Right ventricle myocardium inferior (tissue), 1 donor: ENCODE measurements around the gene TRPM7. TPM values are rescaled to one million over a fixed set of nuclear protein-coding genes. Genes with fewer than 3 reads are reported as not detected.
"Not testable (repeated sequence)": the region's sequence is repeated elsewhere in the genome, so short reads cannot be mapped to it uniquely, and the experiment has no call there.

Experiments
- ATAC-seq: fragments of 200-7000 bp; cut with Tn5 transposase; one replicate; pipeline ENCODE4 v1.9.1; 2020; ENCODE audit warnings: mild to moderate bottlenecking, moderate library complexity
- DNase-seq: peaks from one replicate; pipeline ENCODE4 v3.0.0; 2021; ENCODE audit errors: missing footprints
- intact Hi-C: fragments of 100-400 bp; cut with DNase I; formaldehyde crosslinking; loops from one replicate; pipeline ENCODE4 v1.11.0; 2022
- total RNA-seq: library from RNA; stranded (reverse); fragmentation: NEBNext Ultra II Directional; extraction: Animal tissue kit (Norgen Biotek cat#: 25700); gene quantifications from one replicate; pipeline ENCODE4 v1.2.1, GENCODE V29; 2021
- donor health status: DM: no; HTN: yes; CAD: no; lungs with severe emphysema.

The TRPM7 gene
- total RNA-seq, 1 donor from 2014 or later, result 28.5 TPM

DNA sequence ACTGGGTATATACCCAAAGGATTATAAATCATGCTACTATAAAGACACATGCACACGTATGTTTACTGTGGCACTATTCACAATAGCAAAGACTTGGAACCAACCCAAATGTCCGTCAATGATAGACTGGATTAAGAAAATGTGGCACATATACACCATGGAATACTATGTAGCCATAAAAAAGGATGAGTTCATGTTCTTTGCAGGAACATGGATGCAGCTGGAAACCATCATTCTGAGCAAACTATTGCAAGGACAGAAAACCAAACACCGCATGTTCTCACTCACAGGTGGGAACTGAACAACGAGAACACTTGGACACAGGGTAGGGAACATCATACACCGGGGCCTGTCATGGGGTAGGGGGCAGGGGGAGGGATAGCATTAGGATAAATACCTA lies 84.6 kb downstream of the TRPM7 start:
- ATAC-seq, intact Hi-C loops, DNase-seq: not testable (repeated sequence)

- no peak for ATAC-seq
- no peak for DNase-seq
- intact Hi-C loops, result loop anchor here (10.0 kb wide), 1 partner anchor 50 kb away; no protein-coding TSS in a partner anchor
Observed at GRCh38 chr15:50594311-50594710, 92.3 kb downstream of the TRPM7 start.

DNA sequence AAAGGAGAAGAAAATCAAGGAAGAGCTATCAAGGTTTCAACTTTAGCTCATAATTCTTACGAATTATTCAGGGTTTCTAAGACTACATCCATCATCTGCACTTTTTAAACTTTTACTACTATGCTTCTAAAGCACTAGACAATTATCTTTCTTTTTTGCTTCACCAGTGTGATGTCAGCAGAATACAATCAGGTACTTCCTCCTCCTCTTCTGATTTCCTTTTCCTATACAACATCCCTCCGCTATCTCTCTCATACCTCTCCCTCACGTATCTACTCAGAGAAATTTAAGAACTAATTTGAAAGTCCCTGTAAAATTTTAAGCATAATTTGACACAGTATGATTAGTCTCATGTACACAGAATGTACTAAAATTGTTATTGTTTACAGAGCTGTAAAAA lies 92.8 kb downstream of the TRPM7 start:
- intact Hi-C loops, result loop anchor here (10.0 kb wide), 1 partner anchor 51 kb away; no protein-coding TSS in a partner anchor
- no peak for ATAC-seq

GRCh38 chr15:50590288-50590687 lies 96.3 kb downstream of the TRPM7 start:
- DNase-seq (no peak), ATAC-seq (no peak)
- intact Hi-C loops, result loop anchor here (10.0 kb wide), 1 partner anchor 55 kb away; no protein-coding TSS in a partner anchor

More for the DNA sequence above, 92.8 kb downstream of the TRPM7 start:
- DNase-seq, result no peak

DNA sequence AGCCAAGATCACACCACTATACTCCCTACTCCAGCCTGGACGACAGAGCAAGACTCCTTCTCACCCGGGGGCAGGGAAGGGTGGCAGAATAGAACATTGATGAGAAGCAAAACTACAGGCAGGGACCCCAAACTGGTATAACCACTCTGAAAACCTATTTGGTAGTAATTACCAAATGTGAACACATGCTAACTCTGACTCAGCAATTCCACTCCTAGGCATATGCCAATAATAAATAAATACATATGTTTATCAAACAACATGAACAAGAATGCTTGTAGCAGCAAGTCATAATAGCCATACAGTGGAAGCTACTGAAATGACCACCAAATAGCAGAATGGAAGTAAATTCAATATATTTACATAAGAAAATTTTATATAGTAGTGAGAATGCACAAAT lies 109.1 kb downstream of the TRPM7 start:
- ATAC-seq (no peak), DNase-seq (no peak)
- intact Hi-C loops, result no loop called here

DNA sequence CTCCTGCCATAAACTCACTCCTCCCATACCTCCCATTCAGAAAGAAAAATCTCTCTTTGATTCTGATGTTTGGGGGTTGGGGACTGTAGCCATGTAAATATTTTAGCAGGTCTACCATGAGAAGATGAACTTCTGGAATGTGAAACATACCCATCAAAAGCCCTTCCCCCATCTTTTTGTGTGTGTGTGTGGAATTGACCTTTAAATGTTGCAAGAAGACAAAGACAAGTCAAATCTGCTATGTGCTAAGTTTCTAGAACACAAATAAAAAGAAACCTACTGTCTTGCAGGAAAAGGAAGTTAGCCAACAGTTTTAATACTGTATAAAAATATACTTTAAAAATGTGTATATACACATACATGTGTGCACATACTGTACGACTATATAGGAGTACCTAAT lies 110.4 kb downstream of the TRPM7 start:
- intact Hi-C loops, result no loop called here
- ATAC-seq, result no peak
- DNase-seq, result no peak

DNA sequence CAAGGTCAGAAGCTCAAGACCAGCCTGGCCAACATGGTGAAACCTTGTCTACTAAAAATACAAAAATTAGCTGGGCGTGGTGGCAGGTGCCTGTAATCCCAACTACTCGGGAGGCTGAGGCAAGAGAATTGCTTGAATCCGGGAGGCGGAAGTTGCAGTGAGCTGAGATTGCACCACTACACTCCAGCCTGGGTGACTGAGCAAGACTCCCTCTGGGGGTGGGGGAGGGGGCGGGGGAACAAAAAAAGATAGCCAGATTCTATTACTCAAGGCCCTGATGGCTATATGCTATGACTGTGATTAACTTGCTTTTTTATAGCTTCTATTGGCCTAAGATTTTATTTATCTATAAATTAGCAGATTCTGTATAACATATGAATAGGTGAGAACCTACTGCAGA lies 112.8 kb downstream of the TRPM7 start:
- intact Hi-C loops, ATAC-seq: not testable (repeated sequence)
- DNase-seq, result peak; percentile 76

GRCh38 chr15:50563756-50564155 lies 122.8 kb downstream of the TRPM7 start:
- intact Hi-C loops, result no loop called here
- no peak for ATAC-seq
- no peak for DNase-seq

GRCh38 chr15:50562735-50563640 lies 123.6 kb downstream of the TRPM7 start:
- DNase-seq (no peak), ATAC-seq (no peak)
- intact Hi-C loops, result no loop called here

DNA sequence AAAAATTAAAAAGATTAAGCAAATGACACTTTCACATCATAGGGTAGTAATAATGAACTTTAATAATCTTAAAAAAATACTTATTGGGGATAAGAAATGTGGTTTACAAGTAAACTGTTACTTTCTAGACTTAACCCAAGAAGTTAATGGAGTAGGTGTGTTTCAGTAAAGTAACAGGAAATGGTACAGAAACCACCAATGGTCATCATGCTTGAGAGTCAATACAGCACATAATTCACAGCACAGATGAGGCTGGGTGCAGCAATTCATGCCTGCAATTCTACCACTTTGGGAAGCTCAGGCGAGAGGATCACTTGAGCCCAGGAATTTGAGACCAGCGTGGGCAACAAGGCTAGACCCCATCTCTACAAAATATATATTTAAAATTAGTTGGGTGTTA lies 128.6 kb downstream of the TRPM7 start:
- ATAC-seq, result no peak
- intact Hi-C loops, result no loop called here
- DNase-seq, result no peak

DNA sequence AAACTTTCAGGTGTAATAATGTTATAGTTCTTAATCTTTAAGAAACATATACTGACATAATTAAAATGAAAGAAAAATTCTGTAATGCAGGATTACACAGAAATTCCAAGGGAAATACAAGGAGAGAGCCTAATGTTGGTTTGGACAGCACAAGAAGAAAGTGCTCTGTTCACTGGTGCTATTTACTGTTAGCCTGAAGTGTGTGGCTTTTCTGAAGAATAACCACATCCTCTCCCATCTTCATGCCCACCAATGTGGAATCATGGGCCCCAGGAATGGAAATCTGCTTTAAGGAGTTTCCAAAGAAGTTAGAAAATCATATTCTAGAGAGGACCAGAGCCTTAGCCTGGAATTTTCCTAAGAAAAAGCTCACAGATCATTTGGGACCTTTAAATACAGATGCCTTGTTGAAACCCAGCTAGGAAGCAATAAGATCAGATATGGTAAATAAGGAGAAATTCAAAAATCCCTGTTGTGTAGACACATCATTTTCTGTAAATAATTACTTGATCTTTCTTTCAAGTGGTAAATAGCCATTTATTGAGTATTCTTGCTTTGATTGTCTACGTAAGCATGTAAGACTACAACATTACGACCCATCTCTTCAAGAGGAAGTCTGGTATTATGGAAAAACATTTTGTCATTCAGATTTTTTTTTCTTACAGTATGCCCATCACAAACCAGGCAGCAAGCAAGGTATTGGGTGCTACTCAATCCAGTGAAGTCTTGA lies 129.8 kb downstream of the TRPM7 start:
- ATAC-seq, result no peak
- DNase-seq, result no peak
- intact Hi-C loops, result no loop called here

DNA sequence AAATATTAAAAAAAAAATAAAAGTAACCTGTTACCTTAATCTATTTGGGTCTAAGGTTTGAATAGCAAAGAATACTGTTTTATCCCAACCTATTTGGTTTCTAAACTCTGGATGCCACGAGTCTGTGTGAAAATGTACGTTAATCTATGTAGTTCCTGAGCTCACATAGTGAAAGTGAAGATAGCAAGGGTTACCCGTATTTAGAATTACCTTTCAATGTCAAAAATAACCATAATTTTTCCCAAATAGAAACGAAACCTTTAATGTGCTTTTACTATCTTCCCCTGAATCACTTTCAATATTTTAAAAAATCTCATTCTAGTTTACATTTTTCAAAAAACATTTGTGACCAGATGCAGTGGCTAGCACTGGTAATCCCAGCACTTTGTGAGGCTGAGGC lies 134.4 kb downstream of the TRPM7 start:
- ATAC-seq, result no peak
- intact Hi-C loops, result no loop called here
- no peak for DNase-seq

- DNase-seq (no peak), ATAC-seq (no peak)
- intact Hi-C loops, result no loop called here
Observed at GRCh38 chr15:50549326-50549725, 137.3 kb downstream of the TRPM7 start.

GRCh38 chr15:50546566-50546965 lies 140.0 kb downstream of the TRPM7 start, which contains the start of gene USP50:
Gene USP50 (minus strand): TSS chr15:50546666. CDS start chr15:50546525, 141 bp downstream.
- ATAC-seq (no peak), DNase-seq (no peak)
- intact Hi-C loops, result no loop called here

DNA sequence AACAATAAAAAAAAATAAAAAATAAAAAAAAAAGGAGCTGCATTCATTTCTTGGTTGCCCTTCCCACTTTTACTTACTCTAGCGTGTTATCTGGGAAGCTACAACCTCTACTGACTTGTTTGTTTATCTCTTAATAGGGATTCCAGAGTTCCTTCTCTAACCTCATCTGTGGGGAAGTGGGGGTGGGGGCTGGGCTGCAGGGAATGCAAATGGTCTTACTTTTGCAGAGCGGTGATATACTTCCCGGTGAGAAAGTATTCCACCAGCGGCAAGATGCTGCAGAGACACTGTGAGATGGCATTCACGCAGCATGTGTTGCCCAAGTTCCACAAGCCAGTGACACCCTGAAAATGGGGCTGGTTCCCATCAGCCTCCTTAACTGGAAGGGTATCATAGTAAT lies 142.2 kb downstream of the TRPM7 start:
- intact Hi-C loops, result no loop called here
- DNase-seq, result no peak
- ATAC-seq, result no peak

- DNase-seq (no peak), ATAC-seq (no peak)
- intact Hi-C loops, result no loop called here
Observed at GRCh38 chr15:50543556-50543955, 143.0 kb downstream of the TRPM7 start.

DNA sequence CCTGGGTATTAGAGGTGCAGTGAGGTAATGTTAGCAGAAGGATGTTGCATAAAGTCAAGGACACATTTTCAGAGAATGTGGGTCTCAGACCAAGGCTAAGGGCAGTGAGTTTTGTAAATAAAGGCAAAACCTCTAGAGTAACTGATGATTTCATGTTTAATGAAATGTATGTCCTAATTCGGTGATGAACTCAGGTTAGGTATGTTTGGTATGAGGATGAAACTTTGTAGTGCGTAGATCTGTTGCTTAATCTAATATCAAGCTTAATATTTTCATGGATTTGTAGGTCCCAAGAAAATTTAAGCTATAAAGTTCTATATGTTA lies 143.7 kb downstream of the TRPM7 start:
- intact Hi-C loops, result no loop called here
- ATAC-seq (no peak), DNase-seq (no peak)

GRCh38 chr15:50531766-50532165 lies 154.8 kb downstream of the TRPM7 start:
- DNase-seq, result no peak
- ATAC-seq, result no peak
- intact Hi-C loops, result no loop called here

DNA sequence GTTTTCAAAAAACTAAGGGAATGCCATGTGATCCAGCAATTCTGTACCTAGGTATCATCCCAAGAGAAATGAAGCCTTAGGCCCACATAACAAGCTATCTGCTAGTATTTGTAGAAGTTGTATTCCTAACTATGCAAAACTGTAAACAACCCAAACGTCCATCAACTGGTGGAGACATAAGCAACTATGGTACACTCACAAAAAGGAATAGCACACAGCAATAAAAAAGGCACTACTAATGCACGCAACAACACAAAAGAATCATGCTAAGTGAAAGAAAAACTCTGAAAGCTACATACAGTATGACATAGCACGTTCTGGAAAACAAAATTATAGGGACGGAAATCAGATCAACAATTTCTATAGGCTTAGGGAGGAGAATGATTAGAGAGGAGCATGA lies 155.4 kb downstream of the TRPM7 start:
- no peak for DNase-seq
- ATAC-seq, result no peak
- intact Hi-C loops, result no loop called here

GRCh38 chr15:50523851-50524251 lies 162.7 kb downstream of the TRPM7 start:
- ATAC-seq (no peak), DNase-seq (no peak)
- intact Hi-C loops, result no loop called here
